HepG2 (cell line): ENCODE measurements around the gene ZNF385B. TPM values are rescaled to one million over a fixed set of nuclear protein-coding genes. Genes with fewer than 3 reads are reported as not detected.

Experiments
- ARID5B ChIP-seq: IDR thresholded peaks from 2 replicates; pipeline ENCODE4 v1.4.0; 2020; ENCODE audit warnings: mild to moderate bottlenecking, missing genetic modification reagents
- BHLHE40 ChIP-seq: IDR thresholded peaks from 2 replicates; pipeline ENCODE4 v1.6.1; 2011; ENCODE audit warnings: low read length, improper control_type of control experiment
- CBX5 ChIP-seq: sonication (generic); formaldehyde crosslinking; IDR thresholded peaks from 2 replicates; pipeline ENCODE4 v1.4.0; 2020; ENCODE audit warnings: missing genetic modification reagents, borderline replicate concordance
- CREM ChIP-seq, 2 experiments: sonication (generic) in 1 of 2; formaldehyde crosslinking in 1 of 2; IDR thresholded peaks; 2 replicates each; pipeline versions ENCODE4 v1.4.0 to v1.6.1; 2016 to 2020; ENCODE audit warnings: antibody characterized with exemption in 1 of 2, mild to moderate bottlenecking in 1 of 2, missing genetic modification reagents in 1 of 2
- ELF3 ChIP-seq: IDR thresholded peaks from 2 replicates; pipeline ENCODE4 v1.6.1; 2016; ENCODE audit warnings: missing genetic modification reagents, missing compliant biosample characterization
- ERF ChIP-seq: IDR thresholded peaks from 2 replicates; pipeline ENCODE4 v1.6.1; 2018; ENCODE audit warnings: missing biosample characterization, missing genetic modification reagents
- HNF1A ChIP-seq, 2 experiments: sonication (generic) in 1 of 2; formaldehyde crosslinking in 1 of 2; IDR thresholded peaks; 2 replicates each; pipeline versions ENCODE4 v1.4.0 to v1.6.1; 2016 to 2020; ENCODE audit warnings: borderline replicate concordance in 1 of 2, low read depth in 1 of 2, mild to moderate bottlenecking in 1 of 2, missing genetic modification reagents in 1 of 2
- NCOA2 ChIP-seq: sonication (generic); formaldehyde crosslinking; IDR thresholded peaks from 2 replicates; pipeline ENCODE4 v1.8.0; 2022; ENCODE audit warnings: inconsistent platforms
- NFIC ChIP-seq: IDR thresholded peaks from 2 replicates; pipeline ENCODE4 v1.6.1; 2012; ENCODE audit warnings: mild to moderate bottlenecking, low read length, inconsistent platforms
- SNAPC5 ChIP-seq: sonication (generic); formaldehyde crosslinking; IDR thresholded peaks from 2 replicates; pipeline ENCODE4 v1.8.1; 2023; ENCODE audit warnings: mild to moderate bottlenecking, missing genetic modification reagents, borderline replicate concordance
- ZBTB43 ChIP-seq: sonication (generic); formaldehyde crosslinking; conservative IDR thresholded peaks from 2 replicates; pipeline ENCODE4 v1.4.0; 2020; ENCODE audit warnings: missing genetic modification reagents
- polyA plus RNA-seq, 8 experiments: library from polyadenylated mRNA; depleted of rRNA in 3 of 8; stranded (reverse) in 7 of 8; unstranded in 1 of 8; fragments of >200 nt; fragmentation: Illumina TruSeq in 4 of 8; extraction: Trizol in 4 of 8; gene quantifications; 2 replicates each; pipeline versions ENCODE4 v1.2.1 to v1.2.3, GENCODE V29; 2011 to 2016; ENCODE audit warnings: low read depth in 4 of 8, missing spikeins in 1 of 8, mixed read lengths in 1 of 8; ENCODE audit not compliant: insufficient read depth in 1 of 8
- total RNA-seq, 5 experiments: library from RNA; depleted of rRNA; stranded (reverse); fragments of >200 nt; fragmentation: Illumina TruSeq; extraction: Trizol; gene quantifications; 2 replicates each; pipeline ENCODE4 v1.2.3, GENCODE V29; 2016; ENCODE audit warnings: low read depth in 1 of 5
- TF ChIP-seq, protein P1 (sequence below): sonication (generic); formaldehyde crosslinking; IDR thresholded peaks from 2 replicates; pipeline ENCODE4 v1.4.0; 2020; ENCODE audit warnings: missing genetic modification reagents, borderline replicate concordance

The ZNF385B gene
- total and polyA plus RNA-seq, 2 of the 13 experiments (the other 11 are each of a cell fraction or from before 2014, with no cell fraction given): 3.3 to 6.7 TPM

DNA sequence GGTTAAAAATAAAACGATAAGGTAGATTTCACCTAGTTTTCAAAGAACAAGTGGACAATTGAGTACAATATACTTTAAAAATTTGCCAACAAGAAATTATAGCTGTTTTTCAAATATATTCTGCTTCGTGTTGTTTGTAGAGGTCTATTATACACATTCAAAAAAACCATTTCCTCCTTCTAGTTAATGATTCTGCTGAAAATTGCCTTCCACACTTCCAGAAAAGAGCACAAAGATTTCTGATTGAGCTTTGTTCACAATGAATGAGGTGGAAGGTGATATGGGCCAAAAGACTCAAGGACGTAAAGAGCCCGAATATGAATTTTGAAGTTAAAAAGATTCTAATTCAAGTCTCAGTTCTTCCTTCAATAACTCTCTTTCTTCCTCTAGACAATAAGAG is 319.8 kb downstream of the ZNF385B start (continued):
- TF ChIP-seq CBX5 (CRISPR knock-in tag) (no peak), ELF3 (0 out of 2 replicates have a peak, but pooled peaks have one; percentile 30), ARID5B (CRISPR knock-in tag) (peak; percentile 22; the same call in 1 of the 2 replicates), NCOA2 (CRISPR knock-in tag) (peak; percentile 15; the same call in 1 of the 2 replicates), HNF1A (IDR thresholded peaks at IDR 0.05; ENCODE audit: low read depth) (no peak), HNF1A (CRISPR knock-in tag; IDR thresholded peaks at IDR 0.05; ENCODE audit: borderline replicate concordance) (peak; percentile 18; the same call in 1 of the 2 replicates), CREM (IDR thresholded peaks at IDR 0.05) (0 out of 2 replicates have a peak, but pooled peaks have one; percentile 18), CREM (CRISPR knock-in tag; IDR thresholded peaks at IDR 0.05) (no peak), ZBTB43 (CRISPR knock-in tag) (no peak), NFIC (peak; percentile 59; the same call in 1 of the 2 replicates), ERF (CRISPR knock-in tag) (no peak), SNAPC5 (no peak), BHLHE40 (no peak)
- TF ChIP-seq, protein P1, sequence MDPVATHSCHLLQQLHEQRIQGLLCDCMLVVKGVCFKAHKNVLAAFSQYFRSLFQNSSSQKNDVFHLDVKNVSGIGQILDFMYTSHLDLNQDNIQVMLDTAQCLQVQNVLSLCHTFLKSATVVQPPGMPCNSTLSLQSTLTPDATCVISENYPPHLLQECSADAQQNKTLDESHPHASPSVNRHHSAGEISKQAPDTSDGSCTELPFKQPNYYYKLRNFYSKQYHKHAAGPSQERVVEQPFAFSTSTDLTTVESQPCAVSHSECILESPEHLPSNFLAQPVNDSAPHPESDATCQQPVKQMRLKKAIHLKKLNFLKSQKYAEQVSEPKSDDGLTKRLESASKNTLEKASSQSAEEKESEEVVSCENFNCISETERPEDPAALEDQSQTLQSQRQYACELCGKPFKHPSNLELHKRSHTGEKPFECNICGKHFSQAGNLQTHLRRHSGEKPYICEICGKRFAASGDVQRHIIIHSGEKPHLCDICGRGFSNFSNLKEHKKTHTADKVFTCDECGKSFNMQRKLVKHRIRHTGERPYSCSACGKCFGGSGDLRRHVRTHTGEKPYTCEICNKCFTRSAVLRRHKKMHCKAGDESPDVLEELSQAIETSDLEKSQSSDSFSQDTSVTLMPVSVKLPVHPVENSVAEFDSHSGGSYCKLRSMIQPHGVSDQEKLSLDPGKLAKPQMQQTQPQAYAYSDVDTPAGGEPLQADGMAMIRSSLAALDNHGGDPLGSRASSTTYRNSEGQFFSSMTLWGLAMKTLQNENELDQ (CRISPR knock-in tag): no peak
- TF ChIP-seq, all 625 proteins: peak for 10
